Gastrocnemius medialis (tissue), 4 donors: ENCODE results near the gene MYL5.

ENCODE experiments used
- CTCF ChIP-seq, 5 experiments: fragments of 450-650 bp in 3 of 5; fragments of 200-600 bp in 2 of 5; sonication (generic) in 2 of 5; IDR thresholded peaks in 4 of 5; conservative IDR thresholded peaks in 1 of 5; 1 replicate in 4 of 5; 2 replicates in 1 of 5; pipeline ENCODE4 v1.5.1; 2016 to 2019; ENCODE audit warnings: antibody characterized with exemption in 5 of 5, mild to moderate bottlenecking in 3 of 5, moderate library complexity in 3 of 5
- POLR2A ChIP-seq, 2 donors: fragments of 450-650 bp; IDR thresholded peaks; one replicate each; pipeline ENCODE4 v1.6.1; 2017; ENCODE audit warnings: antibody characterized with exemption in 2 of 2, mild to moderate bottlenecking in 2 of 2, moderate library complexity in 2 of 2

DNA sequence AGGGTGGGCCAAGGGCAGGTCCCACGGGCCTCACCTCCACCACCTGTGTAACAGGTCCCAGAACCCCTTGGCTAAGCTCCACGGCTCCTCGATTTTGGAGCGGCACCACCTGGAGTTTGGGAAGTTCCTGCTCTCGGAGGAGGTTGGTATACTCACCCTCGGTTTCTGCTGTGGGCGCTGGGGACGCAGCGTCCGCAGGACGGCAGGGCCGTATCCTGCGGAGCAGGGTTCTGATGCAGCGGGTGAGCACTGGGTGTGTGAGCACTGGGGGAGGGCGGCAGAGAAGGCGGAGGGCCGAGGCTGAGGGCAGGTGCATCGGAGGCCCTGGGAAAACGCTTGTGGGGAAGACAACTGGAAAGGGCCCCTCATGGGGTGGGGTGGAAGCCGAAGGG is 11.3 kb upstream of the MYL5 start:
- TF ChIP-seq POLR2A (IDR thresholded peaks at IDR 0.05) (no peak), CTCF (IDR thresholded peaks at IDR 0.05 in 4 of 5, conservative IDR thresholded peaks at IDR 0.05 in 1 of 5) (no peak)
